IMR-90 (cell line): ENCODE measurements around the gene LELP1. TPM values are rescaled to one million over a fixed set of nuclear protein-coding genes. Genes with fewer than 3 reads are reported as not detected.

ENCODE experiments used
- ATAC-seq: fragments of 200-7000 bp; cut with Tn5 transposase; 2 replicates; pipeline ENCODE4 v1.9.1; 2020; ENCODE audit warnings: low read depth, mild to moderate bottlenecking, moderate library complexity
- BruUV-seq: library from RNA; stranded (reverse); fragments of 400-500 nt; replicated peaks from 2 replicates; lab custom pipeline; 2021; lab: Mats Ljungman, UMichigan
- CTCF ChIA-PET: fragments of 300-600 bp; formaldehyde crosslinking; extraction: SDS; loops from one replicate; lab custom pipeline; 2021; ENCODE audit warnings: antibody characterized with exemption; lab: Yijun Ruan, JAX
- POLR2A ChIA-PET: fragments of 300-600 bp; sonication (Branson Sonifier 250); formaldehyde crosslinking; loops from one replicate; lab custom pipeline; 2022; ENCODE audit warnings: antibody characterized with exemption; ENCODE audit not compliant: unreplicated experiment; lab: Charles Lee
- DNase-seq: peaks from one replicate; pipeline ENCODE4 v3.0.0; 2013
- H2AFZ ChIP-seq: replicated peaks from 2 replicates; pipeline ENCODE3; 2013; ENCODE audit warnings: low read length, mild to moderate bottlenecking; ENCODE audit not compliant: poor library complexity
- H2AK5ac ChIP-seq: 2 replicates; pipeline ENCODE4 v1.6.1; 2013; ENCODE audit warnings: low read depth, low read length, inconsistent platforms
- H2AK9ac ChIP-seq: replicated peaks from 2 replicates; pipeline ENCODE3; 2013; ENCODE audit warnings: mild to moderate bottlenecking, low read depth, low read length, moderate library complexity; ENCODE audit not compliant: poor library complexity
- H2BK120ac ChIP-seq: 2 replicates; pipeline ENCODE4 v1.6.1; 2013; ENCODE audit warnings: low read depth, low read length, inconsistent platforms
- H2BK15ac ChIP-seq: 3 replicates; pipeline ENCODE4 v1.6.1; 2013; ENCODE audit warnings: low read depth, low read length, inconsistent platforms
- H2BK20ac ChIP-seq: 2 replicates; pipeline ENCODE4 v1.6.1; 2013; ENCODE audit warnings: low read depth, mild to moderate bottlenecking, inconsistent platforms, low read length, moderate library complexity
- H2BK5ac ChIP-seq: 2 replicates; pipeline ENCODE4 v1.6.1; 2013; ENCODE audit warnings: mild to moderate bottlenecking, low read depth, low read length, inconsistent platforms; ENCODE audit not compliant: poor library complexity, severe bottlenecking
- H3K14ac ChIP-seq: replicated peaks from 2 replicates; pipeline ENCODE4 v1.6.1; 2013; ENCODE audit warnings: low read depth, low read length, inconsistent platforms
- H3K18ac ChIP-seq: 2 replicates; pipeline ENCODE4 v1.6.1; 2013; ENCODE audit warnings: low read depth, low read length, control low read depth
- H3K23ac ChIP-seq: 2 replicates; pipeline ENCODE4 v1.6.1; 2013; ENCODE audit warnings: low read depth, low read length, inconsistent platforms
- H3K27ac ChIP-seq: 2 replicates; pipeline ENCODE4 v1.5.1; 2013; ENCODE audit warnings: mild to moderate bottlenecking, control low read depth, low read length; ENCODE audit not compliant: insufficient read depth
- H3K27me3 ChIP-seq: 2 replicates; pipeline ENCODE4 v1.6.1; 2013; ENCODE audit warnings: low read length; ENCODE audit not compliant: control insufficient read depth, insufficient read depth
- H3K36me3 ChIP-seq: 2 replicates; pipeline ENCODE4 v1.6.1; 2013; ENCODE audit warnings: low read length, mixed read lengths; ENCODE audit not compliant: control insufficient read depth, insufficient read depth
- H3K4ac ChIP-seq: 2 replicates; pipeline ENCODE4 v1.6.1; 2013; ENCODE audit warnings: low read depth, low read length, inconsistent platforms
- H3K4me1 ChIP-seq: 2 replicates; pipeline ENCODE4 v1.6.1; 2013; ENCODE audit warnings: low read length, mixed read lengths; ENCODE audit not compliant: control insufficient read depth, insufficient read depth
- H3K4me2 ChIP-seq: 2 replicates; pipeline ENCODE4 v1.6.1; 2013; ENCODE audit warnings: low read depth, mild to moderate bottlenecking, control low read depth, low read length, moderate library complexity
- H3K4me3 ChIP-seq: 2 replicates; pipeline ENCODE4 v1.5.1; 2013; ENCODE audit warnings: low read depth, mild to moderate bottlenecking, control low read depth, low read length, moderate library complexity; ENCODE audit not compliant: insufficient read depth
- H3K56ac ChIP-seq: 2 replicates; pipeline ENCODE4 v1.6.1; 2013; ENCODE audit warnings: low read length, inconsistent platforms; ENCODE audit not compliant: insufficient read depth; ENCODE audit errors: extremely low read depth
- H3K79me1 ChIP-seq, 2 experiments: 2 replicates each; pipeline ENCODE4 v1.6.1; 2013; ENCODE audit warnings: low read length in 2 of 2, inconsistent platforms in 1 of 2, low read depth in 1 of 2
- H3K9ac ChIP-seq: 2 replicates; pipeline ENCODE4 v1.6.1; 2013; ENCODE audit warnings: low read depth, low read length, control low read depth
- H3K9me1 ChIP-seq: 2 replicates; pipeline ENCODE4 v1.6.1; 2013; ENCODE audit warnings: low read length, inconsistent platforms; ENCODE audit not compliant: insufficient read depth
- H3K9me3 ChIP-seq: 2 replicates; pipeline ENCODE4 v1.6.1; 2013; ENCODE audit warnings: low read length; ENCODE audit not compliant: control insufficient read depth, insufficient read depth
- H4K20me1 ChIP-seq: 2 replicates; pipeline ENCODE4 v1.6.1; 2013; ENCODE audit warnings: low read length, inconsistent platforms; ENCODE audit not compliant: insufficient read depth
- H4K5ac ChIP-seq: 2 replicates; pipeline ENCODE4 v1.6.1; 2013; ENCODE audit warnings: mild to moderate bottlenecking, low read depth, low read length, control low read depth
- H4K8ac ChIP-seq, 2 experiments: 2 replicates each; pipeline ENCODE4 v1.6.1; 2013; ENCODE audit warnings: low read depth in 2 of 2, low read length in 2 of 2, control low read depth in 1 of 2, inconsistent platforms in 1 of 2
- H4K91ac ChIP-seq: 2 replicates; pipeline ENCODE4 v1.6.1; 2013; ENCODE audit warnings: low read depth, low read length, inconsistent platforms; ENCODE audit not compliant: insufficient read depth
- CTCF ChIP-seq: conservative IDR thresholded peaks from 2 replicates; pipeline ENCODE4 v1.5.1; 2012; ENCODE audit warnings: mild to moderate bottlenecking, low read depth, low read length, improper control_type of control experiment
- MAFK ChIP-seq: IDR thresholded peaks from 2 replicates; pipeline ENCODE4 v1.6.1; 2012; ENCODE audit warnings: low read depth, low read length, improper control_type of control experiment
- MAZ ChIP-seq: IDR thresholded peaks from 2 replicates; pipeline ENCODE4 v1.6.1; 2012; ENCODE audit warnings: low read depth, mild to moderate bottlenecking, low read length, improper control_type of control experiment, moderate library complexity, borderline replicate concordance
- WGBS, 2 experiments: methylation state at CpG; one replicate each; pipeline versions ENCODE4 v1.1.5 to v1.1.7; 2013; ENCODE audit warnings: missing lambda C conversion rate in 2 of 2; ENCODE audit not compliant: insufficient read length in 1 of 2; ENCODE audit errors: extremely low coverage in 2 of 2; 5-methylcytosine and 5-hydroxymethylcytosine counted together
- dilution Hi-C: fragments of 300-500 bp; cut with HindIII; formaldehyde crosslinking; loops from one replicate; pipeline ENCODE4 v1.14.3; 2018; ENCODE audit warnings: low sequenced_read_pairs; ENCODE audit not compliant: unreplicated experiment
- in situ Hi-C: fragments of 300-500 bp; cut with MboI; formaldehyde crosslinking; loops from 3 replicates; pipeline ENCODE4 v1.14.3; 2019; ENCODE audit warnings: low sequenced_read_pairs, inconsistent platforms, mixed read lengths
- intact Hi-C: fragments of 100-400 bp; cut with micrococcal nuclease; formaldehyde crosslinking; loops from 2 replicates; pipeline ENCODE4 v1.10.0; 2022
- polyA plus RNA-seq, 3 experiments: library from polyadenylated mRNA; depleted of rRNA; stranded (reverse); fragments of >200 nt; gene quantifications; 2 replicates each; pipeline ENCODE4 v1.2.3, GENCODE V29; 2012; ENCODE audit warnings: low replicate concordance in 1 of 3
- total RNA-seq: library from RNA; depleted of rRNA; stranded (reverse); fragments of >200 nt; gene quantifications from 2 replicates; pipeline ENCODE4 v1.2.3, GENCODE V29; 2012

The LELP1 gene
- total and polyA plus RNA-seq, 2 of the 4 experiments (the other 2 are of a cell fraction) = not detected

DNA sequence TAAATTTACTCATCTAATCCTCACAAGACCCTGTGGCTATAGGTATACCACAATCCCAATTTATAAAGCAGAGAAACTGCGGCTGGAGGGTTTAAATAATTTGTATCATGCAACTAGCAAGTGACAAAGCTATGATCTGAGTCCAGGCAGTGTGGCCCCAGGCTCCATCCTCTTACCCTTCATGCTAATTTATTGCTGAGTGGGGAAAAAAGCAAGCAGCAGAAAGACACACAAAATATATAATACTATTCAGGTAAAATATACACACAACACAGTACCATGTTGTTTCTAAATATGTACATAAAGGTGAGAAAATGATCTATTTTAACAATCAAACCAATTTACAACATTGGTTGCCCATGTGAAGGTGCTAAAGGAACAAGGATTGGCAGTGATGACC is 38.9 kb downstream of the LELP1 start:
- no peak overlapping the region for H3K4ac ChIP-seq
- H2BK5ac ChIP-seq = no peak overlapping the region
- no peaks in the 10 kb centered on the region for H4K20me1 ChIP-seq
- H2AK5ac ChIP-seq = no peak overlapping the region
- no peaks in the 10 kb centered on the region for H3K4me1 ChIP-seq
- ChIA-PET CTCF (no interaction called here), POLR2A (no interaction called here)
- no peaks in the 10 kb centered on the region for H3K27me3 ChIP-seq
- no peak for DNase-seq
- no peak overlapping the region for H4K8ac ChIP-seq
- no peak overlapping the region for H2AFZ ChIP-seq
- BruUV-seq = no TSS peak
- H2BK20ac ChIP-seq = no peak overlapping the region
- intact Hi-C loops (no loop called here), in situ Hi-C loops (no loop called here), dilution Hi-C loops (no loop called here)
- H3K9ac ChIP-seq = no peak overlapping the region
- no CpG with 5 or more reads among the region's 1 CpG for WGBS, 2 experiments
- no peak overlapping the region for H2BK120ac ChIP-seq
- H3K4me2 ChIP-seq = no peak overlapping the region
- H2AK9ac ChIP-seq = no peak overlapping the region
- H3K56ac ChIP-seq = no peak overlapping the region
- no peaks in the 10 kb centered on the region for H3K79me1 ChIP-seq
- no peak for ATAC-seq
- H3K36me3 ChIP-seq = no peaks in the 10 kb centered on the region
- H4K91ac ChIP-seq = no peak overlapping the region
- H3K18ac ChIP-seq = no peak overlapping the region
- H3K4me3 ChIP-seq = no peak overlapping the region
- H2BK15ac ChIP-seq = no peak overlapping the region
- H3K27ac ChIP-seq = no peak overlapping the region
- no peak overlapping the region for H3K14ac ChIP-seq
- H3K9me3 ChIP-seq = no peaks in the 10 kb centered on the region
- H4K5ac ChIP-seq = no peak overlapping the region
- TF ChIP-seq MAZ (no peak), CTCF (no peak), MAFK (peak; percentile 66)
- H3K9me1 ChIP-seq = no peaks in the 10 kb centered on the region
- H3K23ac ChIP-seq = no peak overlapping the region
